Epithelial cell of esophagus (primary cell): ENCODE data around the gene AUTS2.

Experiments used
- DNase-seq: peaks from one replicate; pipeline ENCODE4 v3.0.0; 2010; ENCODE audit warnings: low read depth
- H3K4me3 ChIP-seq: 2 replicates; pipeline ENCODE4 v1.5.1; 2011; ENCODE audit warnings: mild to moderate bottlenecking, low read length, control low read depth
- CTCF ChIP-seq: IDR thresholded peaks from 2 replicates; pipeline ENCODE4 v1.5.1; 2011; ENCODE audit warnings: low read depth, mild to moderate bottlenecking, low read length, control low read depth, inconsistent platforms; ENCODE audit not compliant: insufficient read depth; ENCODE audit errors: missing control alignments

The AUTS2 gene

GRCh38 chr7:69739931-69740431 is 141.7 kb downstream of the AUTS2 start:
- no peak for DNase-seq
- no peak for TF ChIP-seq CTCF
- no peak overlapping the region for H3K4me3 ChIP-seq

- H3K4me3 ChIP-seq: no peak overlapping the region
- no peak for TF ChIP-seq CTCF
- DNase-seq: no peak
Observed at GRCh38 chr7:69742237-69742636, 144.0 kb downstream of the AUTS2 start.

DNA sequence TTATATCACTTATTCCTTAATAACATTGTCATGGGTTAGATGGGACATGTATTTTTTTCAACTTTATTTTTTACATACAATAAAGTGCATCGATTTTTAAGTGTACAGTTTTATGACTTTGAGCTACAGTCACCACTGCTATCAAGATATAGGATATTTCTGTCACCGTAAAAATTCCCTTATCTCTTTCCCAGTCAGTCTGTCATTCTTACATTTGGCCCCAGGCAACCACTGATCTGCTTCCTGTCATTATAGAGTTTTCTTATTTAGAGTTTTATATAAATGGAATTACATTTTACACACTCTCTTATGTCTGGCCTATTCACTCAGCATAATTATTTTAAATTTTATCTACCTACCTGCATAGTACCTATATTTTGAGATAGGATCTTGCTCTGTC is 145.2 kb downstream of the AUTS2 start:
- no peak overlapping the region for H3K4me3 ChIP-seq
- no peak for DNase-seq
- no peak for TF ChIP-seq CTCF

- no peak for DNase-seq
Observed at GRCh38 chr7:69744026-69744425, 145.8 kb downstream of the AUTS2 start.

DNA sequence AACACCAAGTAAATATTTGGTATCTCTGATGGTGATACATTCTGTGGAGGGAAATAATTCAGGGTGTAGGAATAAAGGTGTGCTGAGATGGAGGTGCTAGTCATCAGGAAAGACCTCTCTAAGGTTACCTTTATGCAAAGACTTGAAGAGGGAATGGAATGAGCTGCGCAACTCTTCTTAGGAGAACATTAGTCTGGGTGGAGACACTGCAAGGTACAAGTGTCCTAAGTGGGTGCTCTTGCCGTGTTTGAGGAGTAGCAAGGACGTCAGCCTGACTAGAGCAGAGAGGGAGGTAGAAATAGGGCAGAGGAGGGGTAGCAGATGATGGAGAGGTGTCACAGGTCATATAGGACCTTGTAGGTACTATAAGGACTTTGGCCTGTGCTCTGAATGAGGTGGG is 148.1 kb downstream of the AUTS2 start:
- no peak for DNase-seq

More at GRCh38 chr7:69744026-69744425, 145.8 kb downstream of the AUTS2 start:
- H3K4me3 ChIP-seq: no peak overlapping the region
- TF ChIP-seq CTCF: no peak

GRCh38 chr7:69747144-69747543 is 148.9 kb downstream of the AUTS2 start:
- no peak overlapping the region for H3K4me3 ChIP-seq
- TF ChIP-seq CTCF: no peak
- no peak for DNase-seq

More for the DNA sequence above, 148.1 kb downstream of the AUTS2 start:
- H3K4me3 ChIP-seq: no peak overlapping the region
- TF ChIP-seq CTCF: no peak

DNA sequence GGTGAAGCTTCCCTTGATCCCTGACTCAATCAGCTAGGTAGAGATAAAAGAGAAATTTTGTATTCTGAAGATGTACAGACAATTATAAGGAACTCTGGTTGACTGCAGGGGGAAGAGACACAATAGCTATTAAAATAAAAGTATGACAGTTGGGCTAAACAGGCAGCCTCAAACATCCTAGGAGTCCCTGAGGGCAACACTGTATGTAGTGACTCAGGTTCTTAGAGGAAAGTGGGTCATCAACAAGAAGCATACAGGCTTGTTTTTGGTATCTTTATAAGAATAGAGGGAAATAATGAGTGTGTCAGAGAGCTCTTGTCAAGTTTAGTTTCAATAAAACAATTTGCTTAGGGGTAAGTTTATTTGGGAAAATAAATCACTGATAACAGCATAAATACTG is 150.3 kb downstream of the AUTS2 start:
- no peak for DNase-seq
- no peak for TF ChIP-seq CTCF

More for the DNA sequence above, 150.3 kb downstream of the AUTS2 start:
- H3K4me3 ChIP-seq: no peak overlapping the region
